Measurements from ENCODE around the gene PIH1D1. TPM values are rescaled to one million over a fixed set of nuclear protein-coding genes. Genes with fewer than 3 reads are reported as not detected.

PIH1D1 gene
- total RNA-seq, 1 experiment from 2014 or later, result 166 TPM

GRCh38 chr19:49489601-49490167 is 38.1 kb upstream of the PIH1D1 start:
- no peak overlapping the region for H2BK20ac ChIP-seq (ENCODE audit: low read depth, low read length, poor library complexity, severe bottlenecking)
- Mint-ChIP-seq H3K4me1 (peaks cover 13 to 20% of the 10 kb centered on the region in 2 experiments), H3K36me3 (ENCODE audit: insufficient read depth in 1 of 3, low read depth in 3 of 3) (peaks cover 52 to 58% (median 55%) of the 10 kb centered on the region in 3 experiments), H3K4me3 (peak overlapping the region; percentile 91 to 96), H3K27ac (peak overlapping the region; percentile 99 to 100 (median 100)), H3K9me3 (peaks cover 12 to 14% of the 10 kb centered on the region in 2 experiments; a peak in 4 of 5 replicates), H3K27me3 (ENCODE audit: low read depth) (peaks cover 11% of the 10 kb centered on the region; the same call in 1 of the 2 replicates)
- peak; percentile 49 for DNase-seq
- H3K27me3 ChIP-seq (ENCODE audit: insufficient read depth, low read length), result no peaks in the 10 kb centered on the region
- H2BK12ac ChIP-seq (ENCODE audit: insufficient read length, low read depth, low read length), result no peak overlapping the region
- no peak overlapping the region for H3K23ac ChIP-seq (ENCODE audit: insufficient read length, low read depth, low read length)
- TF ChIP-seq CTCF (conservative IDR thresholded peaks at IDR 0.05), result no peak
- H2AFZ ChIP-seq (ENCODE audit: low read length), result no peak overlapping the region
- no peak overlapping the region for H3K18ac ChIP-seq (ENCODE audit: insufficient read length, low read depth, low read length)
- peak overlapping the region; percentile 52 for H3K27ac ChIP-seq (ENCODE audit: insufficient read length, low read depth, low read length)
- H3K4me1 ChIP-seq (ENCODE audit: insufficient read depth, low read length), result no peaks in the 10 kb centered on the region
- peak overlapping the region; percentile 100 for H3K9ac ChIP-seq (ENCODE audit: extremely low read depth, insufficient read length, low read length)
- no peak overlapping the region for H3K14ac ChIP-seq (ENCODE audit: insufficient read depth, low read length)
- H3K56ac ChIP-seq (ENCODE audit: insufficient read length, low read depth, low read length), result no peak overlapping the region
- H3T11ph ChIP-seq (ENCODE audit: low read length), result no peak overlapping the region
- H3K79me1 ChIP-seq (ENCODE audit: insufficient read depth, low read depth, low read length, poor library complexity, severe bottlenecking), result no peaks in the 10 kb centered on the region
- no peak overlapping the region for H2AK5ac ChIP-seq (ENCODE audit: insufficient read length, low read length)
- WGBS (ENCODE audit: extremely low coverage, insufficient read length, low lambda C conversion rate), result no CpG with 5 or more reads among the region's 15 CpGs
- no peak overlapping the region for H2BK120ac ChIP-seq (ENCODE audit: low read depth, low read length, poor library complexity, severe bottlenecking)
- no peak overlapping the region for H3K4ac ChIP-seq (ENCODE audit: low read depth, low read length)
- H2BK15ac ChIP-seq (ENCODE audit: low read depth, low read length), result no peak overlapping the region
- H4K91ac ChIP-seq (ENCODE audit: insufficient read length, low read depth, low read length), result no peak overlapping the region
- H4K8ac ChIP-seq (replicated peaks; ENCODE audit: insufficient read length, low read depth, low read length), result no peak overlapping the region
- no peak overlapping the region for H4K5ac ChIP-seq (ENCODE audit: insufficient read length, low read depth, low read length)
- H3K9me3 ChIP-seq (ENCODE audit: control insufficient read depth, low read depth, low read length), result no peaks in the 10 kb centered on the region
- peaks cover 13% of the 10 kb centered on the region for H3K23me2 ChIP-seq (ENCODE audit: insufficient read length, low read depth, low read length, poor library complexity, severe bottlenecking)
- no peak overlapping the region for H2BK5ac ChIP-seq (ENCODE audit: insufficient read length, low read length)
- H4K20me1 ChIP-seq (ENCODE audit: control insufficient read depth, insufficient read depth, insufficient read length), result no peaks in the 10 kb centered on the region
- peak overlapping the region; percentile 100 for H3K4me2 ChIP-seq (ENCODE audit: insufficient read depth, insufficient read length, low read length)
- H3K79me2 ChIP-seq (ENCODE audit: insufficient read depth, low read length), result peaks cover 18% of the 10 kb centered on the region

Measured in H9 (cell line).